Measurements from ENCODE around the gene SLC47A1. TPM values are rescaled to one million over a fixed set of nuclear protein-coding genes. Genes with fewer than 3 reads are reported as not detected.

Gene SLC47A1, protein sequence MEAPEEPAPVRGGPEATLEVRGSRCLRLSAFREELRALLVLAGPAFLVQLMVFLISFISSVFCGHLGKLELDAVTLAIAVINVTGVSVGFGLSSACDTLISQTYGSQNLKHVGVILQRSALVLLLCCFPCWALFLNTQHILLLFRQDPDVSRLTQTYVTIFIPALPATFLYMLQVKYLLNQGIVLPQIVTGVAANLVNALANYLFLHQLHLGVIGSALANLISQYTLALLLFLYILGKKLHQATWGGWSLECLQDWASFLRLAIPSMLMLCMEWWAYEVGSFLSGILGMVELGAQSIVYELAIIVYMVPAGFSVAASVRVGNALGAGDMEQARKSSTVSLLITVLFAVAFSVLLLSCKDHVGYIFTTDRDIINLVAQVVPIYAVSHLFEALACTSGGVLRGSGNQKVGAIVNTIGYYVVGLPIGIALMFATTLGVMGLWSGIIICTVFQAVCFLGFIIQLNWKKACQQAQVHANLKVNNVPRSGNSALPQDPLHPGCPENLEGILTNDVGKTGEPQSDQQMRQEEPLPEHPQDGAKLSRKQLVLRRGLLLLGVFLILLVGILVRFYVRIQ
- total RNA-seq = 4.3 and 5.2 TPM in 2 replicates

DNA sequence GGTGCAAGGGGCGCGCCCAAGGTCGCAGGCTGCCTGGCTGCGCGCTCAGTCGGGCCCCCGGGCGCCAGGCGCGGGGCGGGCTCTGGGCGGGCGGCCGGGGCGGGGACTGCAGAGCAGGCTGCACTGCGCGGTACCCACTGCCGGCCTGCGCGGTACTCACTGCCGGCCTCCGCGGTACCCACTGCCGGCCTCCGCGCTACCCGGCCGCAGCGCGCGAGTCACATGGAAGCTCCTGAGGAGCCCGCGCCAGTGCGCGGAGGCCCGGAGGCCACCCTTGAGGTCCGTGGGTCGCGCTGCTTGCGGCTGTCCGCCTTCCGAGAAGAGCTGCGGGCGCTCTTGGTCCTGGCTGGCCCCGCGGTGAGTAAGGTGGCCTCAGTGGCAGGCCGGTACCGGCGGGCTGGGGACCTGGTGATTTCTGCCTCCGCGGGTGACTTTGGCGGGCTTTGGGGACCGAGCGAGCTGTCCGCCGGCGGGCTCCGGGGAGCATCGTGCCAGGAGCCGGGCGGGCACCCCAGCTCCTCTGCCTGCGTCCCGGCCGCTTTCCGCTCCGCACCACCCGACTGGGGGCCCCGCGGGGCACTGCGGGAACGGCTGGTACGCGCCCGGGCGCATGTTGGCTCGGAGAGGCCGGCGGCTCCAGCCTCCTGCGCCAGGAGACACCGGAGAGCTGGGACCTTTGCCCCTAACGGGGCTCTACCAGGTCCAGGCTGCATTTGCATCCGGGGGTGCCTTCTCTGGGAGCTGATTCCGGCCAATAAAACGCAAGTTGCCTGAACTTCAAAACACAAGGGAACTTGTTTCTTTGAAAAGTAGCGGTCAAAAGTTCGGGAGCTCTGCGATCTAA is at the start of gene SLC47A1:
TSS of gene SLC47A1 (plus strand) at position 137 of the 844 bp plus-strand sequence. CDS start at position 223, 86 bp downstream.

Small RNA genes lying within 50 kb of the gene (small RNA-seq; reads per million reads assigned to genes)
- gene AC025627.2 (not detected), gene NMTRQ-TTG12-1 (not detected)

Other genes starting within 250 kb of the SLC47A1 start
- gene B9D1, start 171.1 kb upstream of the SLC47A1 start, total RNA-seq = 31.2 and 39.3 TPM in 2 replicates
- 38.5 and 39.2 TPM in 2 replicates for gene MAPK7, start 155.4 kb upstream of the SLC47A1 start, total RNA-seq
- gene MFAP4, start 146.7 kb upstream of the SLC47A1 start, total RNA-seq = 97.8 and 132 TPM in 2 replicates
- gene RNF112, start 122.6 kb upstream of the SLC47A1 start, total RNA-seq = 4.0 and 9.1 TPM in 2 replicates
- gene ALDH3A2, start 114.9 kb downstream of the SLC47A1 start, total RNA-seq = 112 and 169 TPM in 2 replicates
- gene SLC47A2, start 182.7 kb downstream of the SLC47A1 start, total RNA-seq = 0.36 and 0.97 TPM in 2 replicates
- gene ALDH3A1, start 214.4 kb downstream of the SLC47A1 start, total RNA-seq = 8.1 and 10.4 TPM in 2 replicates